HL-60 (cell line): ENCODE results near the gene ACOX3.

Experiments used
- DNase-seq, 2 experiments: peaks; one replicate each; pipeline ENCODE4 v3.0.0-alpha.2; 2010 to 2020; ENCODE audit warnings: low read depth in 1 of 2, low spot score in 1 of 2
- H3K27ac ChIP-seq: fragments of 250-450 bp; sonication (Bioruptor Pico); replicated peaks from 2 replicates; pipeline ENCODE4 v1.5.1; 2020; ENCODE audit warnings: mild to moderate bottlenecking, moderate library complexity
- H3K27me3 ChIP-seq: fragments of 250-450 bp; sonication (Bioruptor Pico); 2 replicates; pipeline ENCODE4 v1.5.1; 2021; ENCODE audit warnings: mild to moderate bottlenecking, moderate library complexity; ENCODE audit not compliant: insufficient read depth, poor library complexity, severe bottlenecking
- H3K4me3 ChIP-seq: replicated peaks from 2 replicates; pipeline ENCODE4 v1.5.1; 2011; ENCODE audit warnings: mild to moderate bottlenecking, control low read depth, low read length; ENCODE audit not compliant: insufficient read depth
- CTCF ChIP-seq: IDR thresholded peaks from one replicate; pipeline ENCODE4 v1.5.1; 2011; ENCODE audit warnings: low read length, control low read depth, inconsistent platforms; ENCODE audit not compliant: insufficient read depth
- GABPA ChIP-seq: IDR thresholded peaks from 2 replicates; pipeline ENCODE4 v1.6.1; 2012; ENCODE audit warnings: low read depth
- POLR2AphosphoS5 ChIP-seq: IDR thresholded peaks from 2 replicates; pipeline ENCODE4 v1.6.1; 2012; ENCODE audit warnings: low read depth
- REST ChIP-seq: IDR thresholded peaks from 2 replicates; pipeline ENCODE4 v1.6.1; 2012; ENCODE audit warnings: low read depth; ENCODE audit not compliant: insufficient replicate concordance
- SPI1 ChIP-seq: IDR thresholded peaks from 2 replicates; pipeline ENCODE4 v1.6.1; 2012; ENCODE audit warnings: low read depth, mild to moderate bottlenecking, borderline replicate concordance

Gene ACOX3

GRCh38 chr4:8461086-8461485 is 20.6 kb upstream of the ACOX3 start:
- Histone ChIP-seq H3K27ac (no peak overlapping the region), H3K27me3 (no peaks in the 10 kb centered on the region), H3K4me3 (no peak overlapping the region)
- no peak for DNase-seq
- TF ChIP-seq GABPA (no peak), SPI1 (no peak), POLR2AphosphoS5 (no peak), CTCF (no peak), REST (no peak)

- no peak for TF ChIP-seq GABPA
- Histone ChIP-seq H3K4me3 (no peak overlapping the region), H3K27me3 (no peaks in the 10 kb centered on the region), H3K27ac (no peak overlapping the region)
- DNase-seq, result no peak
Measured at GRCh38 chr4:8459867-8460445, 19.4 kb upstream of the ACOX3 start.

GRCh38 chr4:8457646-8458252 is 17.2 kb upstream of the ACOX3 start:
- H3K4me3 ChIP-seq, result no peak overlapping the region
- no peak for DNase-seq
- no peak for TF ChIP-seq GABPA
- no peak for TF ChIP-seq REST
- TF ChIP-seq POLR2AphosphoS5, result no peak
- no peak for TF ChIP-seq SPI1
- no peak for TF ChIP-seq CTCF
- H3K27me3 ChIP-seq, result no peaks in the 10 kb centered on the region
- no peak overlapping the region for H3K27ac ChIP-seq

GRCh38 chr4:8453957-8454356 is 13.4 kb upstream of the ACOX3 start:
- no peaks in the 10 kb centered on the region for H3K27me3 ChIP-seq
- no peak overlapping the region for H3K4me3 ChIP-seq
- DNase-seq, result no peak
- no peak for TF ChIP-seq POLR2AphosphoS5
- TF ChIP-seq CTCF, result no peak
- no peak for TF ChIP-seq REST
- TF ChIP-seq SPI1, result no peak
- TF ChIP-seq GABPA, result no peak
- no peak overlapping the region for H3K27ac ChIP-seq
